Esophagus (tissue), 2 donors: ENCODE results near the gene MAPKAPK3. TPM values are rescaled to one million over a fixed set of nuclear protein-coding genes. Genes with fewer than 3 reads are reported as not detected.

Source experiments
- H3K27ac ChIP-seq, 2 donors: one replicate each; pipeline ENCODE4 v1.5.1; 2013; ENCODE audit warnings: low read depth in 2 of 2, mild to moderate bottlenecking in 2 of 2, inconsistent platforms in 1 of 2, low read length in 1 of 2, moderate library complexity in 1 of 2
- H3K27me3 ChIP-seq, 2 donors: one replicate each; pipeline ENCODE4 v1.6.1; 2013; ENCODE audit warnings: low read length in 2 of 2, control low read depth in 1 of 2, mild to moderate bottlenecking in 1 of 2; ENCODE audit not compliant: insufficient read depth in 2 of 2, control insufficient read depth in 1 of 2
- H3K36me3 ChIP-seq, 2 donors: one replicate each; pipeline ENCODE4 v1.6.1; 2013; ENCODE audit warnings: low read length in 1 of 2; ENCODE audit not compliant: control insufficient read depth in 2 of 2, insufficient read depth in 2 of 2
- H3K4me1 ChIP-seq, 2 donors: one replicate each; pipeline ENCODE4 v1.6.1; 2013; ENCODE audit warnings: low read length in 1 of 2; ENCODE audit not compliant: control insufficient read depth in 2 of 2, insufficient read depth in 2 of 2
- H3K4me3 ChIP-seq, 2 donors: one replicate each; pipeline ENCODE4 v1.5.1; 2013; ENCODE audit warnings: low read length in 2 of 2, mild to moderate bottlenecking in 2 of 2, low read depth in 1 of 2, moderate library complexity in 1 of 2
- H3K9me3 ChIP-seq, 2 donors: one replicate each; pipeline ENCODE4 v1.6.1; 2013; ENCODE audit warnings: mild to moderate bottlenecking in 2 of 2, low read depth in 1 of 2, low read length in 1 of 2, moderate library complexity in 1 of 2; ENCODE audit not compliant: control insufficient read depth in 2 of 2, insufficient read depth in 1 of 2
- WGBS, 2 donors: extraction: QIAGEN DNeasy Blood & Tissue Kit; methylation state at CpG; one replicate each; pipeline ENCODE4 v1.1.7; 2013; 5-methylcytosine and 5-hydroxymethylcytosine counted together
- polyA plus RNA-seq, 2 donors: library from polyadenylated mRNA; stranded (reverse); fragments of 200-250 nt; gene quantifications; one replicate each; pipeline ENCODE4 v1.2.3, GENCODE V29; 2013
- donor health status: healthy with polysubstance abuse.
- donor health status: Bipolar disorder and iron deficiency.

Gene MAPKAPK3
- polyA plus RNA-seq, 2 donors: 33.8 to 39.1 TPM

- Histone ChIP-seq H3K9me3 (no peaks in the 10 kb centered on the region), H3K36me3 (peaks cover 2 to 8% of the 10 kb centered on the region in 2 donors), H3K4me1 (peaks cover 11 to 19% of the 10 kb centered on the region in 2 donors), H3K4me3 (no peak overlapping the region), H3K27ac (no peak overlapping the region), H3K27me3 (no peaks in the 10 kb centered on the region)
Measured at GRCh38 chr3:50635066-50635465, 18.1 kb downstream of the MAPKAPK3 start.

- Histone ChIP-seq H3K9me3 (no peaks in the 10 kb centered on the region), H3K27me3 (no peaks in the 10 kb centered on the region), H3K27ac (no peak overlapping the region), H3K4me3 (no peak overlapping the region), H3K36me3 (peaks cover 9 to 16% of the 10 kb centered on the region in 2 donors), H3K4me1 (peaks cover 8 to 11% of the 10 kb centered on the region in 2 donors)
- WGBS, 2 donors: 81 to 89% methylated on average over 4 of the region's 4 CpGs
Measured at GRCh38 chr3:50637011-50637410, 20.1 kb downstream of the MAPKAPK3 start.

- H3K27me3 ChIP-seq: no peaks in the 10 kb centered on the region
- no peak overlapping the region for H3K4me3 ChIP-seq
- H3K9me3 ChIP-seq: no peaks in the 10 kb centered on the region
- H3K4me1 ChIP-seq: peaks cover 8 to 11% of the 10 kb centered on the region in 2 donors
- 69 to 70% methylated on average over 3 of the region's 3 CpGs for WGBS, 2 donors
- H3K27ac ChIP-seq: no peak overlapping the region
- H3K36me3 ChIP-seq: peaks cover 9 to 16% of the 10 kb centered on the region in 2 donors
Measured at GRCh38 chr3:50637945-50638344, 21.0 kb downstream of the MAPKAPK3 start.

GRCh38 chr3:50639055-50639494 lies 22.1 kb downstream of the MAPKAPK3 start:
- peaks cover 9 to 21% of the 10 kb centered on the region in 2 donors for H3K36me3 ChIP-seq
- no peak overlapping the region for H3K27ac ChIP-seq
- WGBS, 2 donors: 79 to 86% methylated on average over 6 of the region's 6 CpGs

GRCh38 chr3:50642382-50642781 lies 25.4 kb downstream of the MAPKAPK3 start:
- Histone ChIP-seq H3K36me3 (peaks cover 11 to 33% of the 10 kb centered on the region in 2 donors), H3K27me3 (no peaks in the 10 kb centered on the region), H3K4me1 (peaks cover 0 to 5% of the 10 kb centered on the region in 2 donors), H3K27ac (no peak overlapping the region), H3K9me3 (no peaks in the 10 kb centered on the region), H3K4me3 (no peak overlapping the region)
- 86 to 93% methylated on average over 1 of the region's 1 CpG for WGBS, 2 donors

More at GRCh38 chr3:50639055-50639494, 22.1 kb downstream of the MAPKAPK3 start:
- Histone ChIP-seq H3K27me3 (no peaks in the 10 kb centered on the region), H3K4me3 (no peak overlapping the region), H3K4me1 (peaks cover 5 to 11% of the 10 kb centered on the region in 2 donors), H3K9me3 (no peaks in the 10 kb centered on the region)

GRCh38 chr3:50644561-50644960 lies 27.6 kb downstream of the MAPKAPK3 start:
- H3K36me3 ChIP-seq: peaks cover 21 to 35% of the 10 kb centered on the region in 2 donors
- H3K27me3 ChIP-seq: no peaks in the 10 kb centered on the region
- no peak overlapping the region for H3K27ac ChIP-seq
- H3K9me3 ChIP-seq: no peaks in the 10 kb centered on the region
- 68 to 70% methylated on average over 7 of the region's 7 CpGs for WGBS, 2 donors
- H3K4me1 ChIP-seq: peaks cover 0 to 3% of the 10 kb centered on the region in 2 donors
- no peak overlapping the region for H3K4me3 ChIP-seq

- Histone ChIP-seq H3K4me3 (no peak overlapping the region), H3K4me1 (peaks cover 0 to 3% of the 10 kb centered on the region in 2 donors), H3K27me3 (no peaks in the 10 kb centered on the region), H3K27ac (no peak overlapping the region), H3K36me3 (peaks cover 21 to 33% of the 10 kb centered on the region in 2 donors), H3K9me3 (no peaks in the 10 kb centered on the region)
- 91% methylated on average over 2 of the region's 2 CpGs for WGBS, 2 donors
Measured at GRCh38 chr3:50645378-50645777, 28.4 kb downstream of the MAPKAPK3 start.

- no peak overlapping the region for H3K27ac ChIP-seq
- H3K27me3 ChIP-seq: no peaks in the 10 kb centered on the region
- 64 to 75% methylated on average over 6 of the region's 6 CpGs for WGBS, 2 donors
- H3K4me3 ChIP-seq: no peak overlapping the region
- H3K9me3 ChIP-seq: no peaks in the 10 kb centered on the region
- H3K4me1 ChIP-seq: peaks cover 0 to 3% of the 10 kb centered on the region in 2 donors
- H3K36me3 ChIP-seq: peaks cover 14 to 24% of the 10 kb centered on the region in 2 donors
Measured at GRCh38 chr3:50648313-50648712, 31.4 kb downstream of the MAPKAPK3 start.

GRCh38 chr3:50648944-50649343 lies 32.0 kb downstream of the MAPKAPK3 start:
- peaks cover 0 to 3% of the 10 kb centered on the region in 2 donors for H3K4me1 ChIP-seq
- no peak overlapping the region for H3K27ac ChIP-seq
- no peak overlapping the region for H3K4me3 ChIP-seq
- H3K27me3 ChIP-seq: no peaks in the 10 kb centered on the region
- no peaks in the 10 kb centered on the region for H3K9me3 ChIP-seq
- peaks cover 14 to 23% of the 10 kb centered on the region in 2 donors for H3K36me3 ChIP-seq
- WGBS, 2 donors: 89 to 91% methylated on average over 2 of the region's 2 CpGs

- H3K4me3 ChIP-seq: no peak overlapping the region
- H3K9me3 ChIP-seq: no peaks in the 10 kb centered on the region
- no peak overlapping the region for H3K27ac ChIP-seq
- peaks cover 0 to 3% of the 10 kb centered on the region in 2 donors for H3K4me1 ChIP-seq
- H3K27me3 ChIP-seq: no peaks in the 10 kb centered on the region
- H3K36me3 ChIP-seq: peaks cover 14 to 23% of the 10 kb centered on the region in 2 donors
- WGBS, 2 donors: 75 to 78% methylated on average over 8 of the region's 8 CpGs
Measured at GRCh38 chr3:50649451-50649931, 32.5 kb downstream of the MAPKAPK3 start.
